Naive thymus-derived CD4-positive, alpha-beta T cell (primary cell): ENCODE measurements around the gene PPT2. TPM values are rescaled to one million over a fixed set of nuclear protein-coding genes. Genes with fewer than 3 reads are reported as not detected.

Source experiments
- ATAC-seq: fragments of 150-1000 bp; cut with Tn5 transposase; 2 replicates; pipeline ENCODE4 v1.10.0; 2021; ENCODE audit warnings: mild to moderate bottlenecking, moderate library complexity
- CTCF ChIA-PET: fragments of 350-600 bp; sonication (Branson Sonifier 250); formaldehyde crosslinking; loops from one replicate; lab custom pipeline; 2021; ENCODE audit warnings: antibody characterized with exemption; lab: Charles Lee
- POLR2A ChIA-PET: fragments of 350-600 bp; sonication (Branson Sonifier 250); formaldehyde crosslinking; loops from one replicate; lab custom pipeline; 2021; ENCODE audit warnings: antibody characterized with exemption, inconsistent platforms; lab: Charles Lee
- DNase-seq, 9 donors: peaks; one replicate each; pipeline versions ENCODE4 v3.0.0 to v3.0.0-alpha.2; 2020 to 2022; ENCODE audit warnings: mixed read lengths in 1 of 9
- H3K27ac ChIP-seq: one replicate; pipeline ENCODE4 v1.7.0; 2013; ENCODE audit warnings: mild to moderate bottlenecking, low read depth, low read length, moderate library complexity
- H3K27me3 ChIP-seq, 2 donors: one replicate each; pipeline ENCODE4 v1.7.0; 2013; ENCODE audit warnings: low read length in 2 of 2, mild to moderate bottlenecking in 2 of 2, moderate library complexity in 2 of 2; ENCODE audit not compliant: control insufficient read depth in 2 of 2, insufficient read depth in 2 of 2
- H3K36me3 ChIP-seq, 3 experiments: 1 replicate in 2 of 3; 2 replicates in 1 of 3; pipeline ENCODE4 v1.7.0; 2013; ENCODE audit warnings: low read length in 3 of 3, mild to moderate bottlenecking in 3 of 3, moderate library complexity in 1 of 3; ENCODE audit not compliant: insufficient read depth in 3 of 3, control insufficient read depth in 2 of 3
- H3K4me1 ChIP-seq, 2 donors: one replicate each; pipeline ENCODE4 v1.7.0; 2013; ENCODE audit warnings: low read length in 2 of 2, mild to moderate bottlenecking in 2 of 2, moderate library complexity in 1 of 2; ENCODE audit not compliant: control insufficient read depth in 2 of 2, insufficient read depth in 2 of 2
- H3K4me3 ChIP-seq: 2 replicates; pipeline ENCODE4 v1.7.0; 2013; ENCODE audit warnings: mild to moderate bottlenecking, low read length
- H3K9me3 ChIP-seq, 3 experiments: 1 replicate in 2 of 3; 2 replicates in 1 of 3; pipeline ENCODE4 v1.7.0; 2013; ENCODE audit warnings: low read length in 3 of 3; ENCODE audit not compliant: control insufficient read depth in 2 of 3
- H3K27ac Mint-ChIP-seq, 9 donors: one replicate each; pipeline ENCODE4 v1.8.0; 2020 to 2022; ENCODE audit warnings: mixed read lengths in 9 of 9, mild to moderate bottlenecking in 8 of 9, moderate library complexity in 5 of 9, inconsistent platforms in 2 of 9
- H3K27me3 Mint-ChIP-seq, 5 donors: one replicate each; pipeline ENCODE4 v1.8.0; 2021 to 2022; ENCODE audit warnings: mixed read lengths in 5 of 5, mild to moderate bottlenecking in 1 of 5
- H3K36me3 Mint-ChIP-seq, 5 donors: one replicate each; pipeline ENCODE4 v1.8.0; 2020 to 2022; ENCODE audit warnings: mixed read lengths in 5 of 5, mild to moderate bottlenecking in 3 of 5, inconsistent platforms in 1 of 5
- H3K4me1 Mint-ChIP-seq, 7 donors: one replicate each; pipeline ENCODE4 v1.8.0; 2020 to 2022; ENCODE audit warnings: mixed read lengths in 7 of 7, mild to moderate bottlenecking in 3 of 7, inconsistent platforms in 1 of 7
- H3K4me3 Mint-ChIP-seq, 10 donors: one replicate each; pipeline ENCODE4 v1.8.0; 2020 to 2022; ENCODE audit warnings: mild to moderate bottlenecking in 10 of 10, mixed read lengths in 10 of 10, moderate library complexity in 6 of 10, inconsistent platforms in 2 of 10
- H3K9me3 Mint-ChIP-seq, 11 donors: one replicate each; pipeline ENCODE4 v1.8.0; 2020 to 2022; ENCODE audit warnings: mixed read lengths in 11 of 11, mild to moderate bottlenecking in 4 of 11, inconsistent platforms in 1 of 11, moderate library complexity in 1 of 11
- intact Hi-C, 2 donors: fragments of 100-400 bp; cut with micrococcal nuclease; formaldehyde crosslinking; loops; one replicate each; pipeline ENCODE4 v1.15.1; 2023
- polyA plus RNA-seq, 2 donors: library from polyadenylated mRNA; unstranded; fragments of 300-500 nt; fragmentation: Illumina TruSeq; gene quantifications; one replicate each; pipeline ENCODE4 v1.2.3, GENCODE V29; 2021
- total RNA-seq, 6 experiments: library from RNA in 5 of 6; stranded (reverse) in 5 of 6; gene quantifications; 1 replicate in 5 of 6; 2 replicates in 1 of 6; pipeline ENCODE4 v1.2.3 and lab custom pipeline; 2021 to 2026

PPT2 gene, protein sequence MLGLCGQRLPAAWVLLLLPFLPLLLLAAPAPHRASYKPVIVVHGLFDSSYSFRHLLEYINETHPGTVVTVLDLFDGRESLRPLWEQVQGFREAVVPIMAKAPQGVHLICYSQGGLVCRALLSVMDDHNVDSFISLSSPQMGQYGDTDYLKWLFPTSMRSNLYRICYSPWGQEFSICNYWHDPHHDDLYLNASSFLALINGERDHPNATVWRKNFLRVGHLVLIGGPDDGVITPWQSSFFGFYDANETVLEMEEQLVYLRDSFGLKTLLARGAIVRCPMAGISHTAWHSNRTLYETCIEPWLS
- 10 to 100 TPM; 11.8 to 21.9 (median 15.8) TPM for total RNA-seq
- polyA plus RNA-seq = 10 to 100 TPM; 14.3 to 15.7 TPM
- 7.4 reads per million, percentile 30 among the genes with 10 or more reads in this experiment for total RNA-seq (lab: John Stamatoyannopoulos, UW)

DNA sequence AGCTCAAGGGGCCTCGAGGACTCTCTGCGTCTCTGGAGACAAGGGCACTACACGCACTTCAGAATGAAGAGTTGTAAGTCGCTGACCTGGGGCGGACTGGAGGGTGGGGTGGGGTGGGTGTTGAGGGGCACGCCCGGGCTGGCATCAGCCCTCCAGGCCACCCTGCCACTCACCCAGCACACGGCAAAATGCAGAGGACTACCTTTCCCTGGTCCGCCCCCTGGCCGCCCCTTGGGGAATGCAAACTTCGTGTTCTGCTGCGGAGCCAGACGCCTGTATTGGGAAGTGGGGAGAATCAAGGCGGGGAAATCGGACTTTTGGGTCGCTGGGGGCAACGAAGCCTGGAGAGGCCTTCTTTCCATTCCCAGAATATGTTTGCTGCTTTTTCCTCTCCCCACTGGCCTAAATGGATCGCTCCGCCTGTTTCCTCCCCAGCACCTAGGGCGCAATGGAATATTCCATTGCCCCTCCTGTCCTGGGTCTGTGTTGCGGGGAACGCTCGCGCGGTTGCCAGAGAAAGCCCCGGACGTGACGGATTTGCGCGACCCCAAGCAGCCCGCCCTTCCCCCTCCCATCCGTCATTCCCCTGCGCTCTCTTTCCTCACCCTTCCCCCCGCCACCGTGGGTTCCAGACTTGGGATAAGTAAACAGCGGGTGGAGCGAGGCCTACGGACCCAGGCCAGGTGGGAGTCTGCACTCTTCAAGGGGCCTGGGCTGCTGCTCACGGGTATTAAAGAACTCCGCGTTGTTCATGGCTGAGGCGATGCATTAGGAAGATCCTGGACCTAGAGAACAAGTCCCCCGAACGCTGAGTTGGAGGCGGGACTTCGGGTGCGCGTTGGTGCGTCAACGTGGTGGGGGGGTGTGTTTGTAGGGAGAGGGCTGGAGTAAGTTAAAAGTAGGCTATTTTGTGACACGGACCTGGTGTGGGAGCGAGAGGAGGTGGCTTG is at the start of gene PPT2:
PPT2 (plus strand) TSS at position 578 of the 950 bp plus-strand sequence. CDS start 454 bp downstream, outside the sequence.
- Histone ChIP-seq H3K4me1 (peaks cover 10 to 35% of the 10 kb centered on the region in 2 donors), H3K27ac (peak within 1 kb of the TSS; percentile 82), H3K36me3 (peaks cover 0 to 15% (median 0%) of the 10 kb centered on the region in 3 experiments), H3K27me3 (no peaks in the 10 kb centered on the region), H3K4me3 (peak within 1 kb of the TSS; percentile 68), H3K9me3 (no peaks in the 10 kb centered on the region)
- peaks cover 0 to 2% (median 0%) of the 10 kb centered on the region in 11 donors for H3K9me3 Mint-ChIP-seq
- ChIA-PET POLR2A (interaction anchor here (0.6 to 1.6 kb wide), 7 partner anchors 22 to 690 kb away, joined by 3 to 9 read pairs (median 3); partner anchors contain the start of genes ATF6B, GPSM3 and PSMB8), CTCF (interaction anchor here (0.7 to 1.3 kb wide), 6 partner anchors 11 to 674 kb away, joined by 3 to 15 read pairs (median 5); partner anchors contain the start of gene EGFL8)
- H3K27ac Mint-ChIP-seq = peak within 1 kb of the TSS; percentile 87 to 98 (median 92)
- intact Hi-C loops = loop anchor here (1.0 to 2.0 kb wide), 7 partner anchors 22 to 67 kb away; partner anchors contain the start of genes AGPAT1 (in 2 of the 2), FKBPL (in 2 of the 2) and PBX2 (in 1 of the 2)
- peaks cover 0 to 34% (median 12%) of the 10 kb centered on the region in 5 donors for H3K27me3 Mint-ChIP-seq
- ATAC-seq (peak; percentile 82), DNase-seq (peak; percentile 34 to 85 (median 72))
- peak within 1 kb of the TSS; percentile 87 to 100 (median 98) for H3K4me3 Mint-ChIP-seq
- H3K4me1 Mint-ChIP-seq = peaks cover 42 to 74% (median 65%) of the 10 kb centered on the region in 7 donors
- peaks cover 1 to 18% (median 9%) of the 10 kb centered on the region in 5 donors for H3K36me3 Mint-ChIP-seq

DNA sequence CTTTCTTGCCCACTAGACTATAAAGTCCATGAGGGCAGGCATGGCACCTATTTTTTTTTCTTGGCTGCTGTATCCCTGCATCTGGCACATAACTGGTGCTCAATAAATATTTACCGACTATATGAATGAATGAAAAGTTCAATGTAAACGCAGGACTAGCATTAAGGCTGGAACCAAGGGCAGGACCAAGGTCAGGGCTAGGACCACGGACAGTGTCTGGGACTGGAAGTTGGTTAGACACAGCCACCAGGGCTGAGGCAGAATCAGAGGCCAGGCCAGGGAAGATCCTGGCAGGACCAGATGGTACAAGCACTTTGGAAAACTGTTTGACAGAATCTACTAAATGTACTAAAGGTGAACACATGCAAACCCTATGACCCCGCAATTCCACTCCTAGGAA is 48.5 kb upstream of the PPT2 start:
- Histone ChIP-seq H3K4me1 (peaks cover 0 to 9% of the 10 kb centered on the region in 2 donors), H3K27ac (no peak overlapping the region), H3K9me3 (no peaks in the 10 kb centered on the region), H3K4me3 (no peak overlapping the region), H3K36me3 (no peaks in the 10 kb centered on the region), H3K27me3 (no peaks in the 10 kb centered on the region)
- ATAC-seq (no peak), DNase-seq (no peak)
- Mint-ChIP-seq H3K36me3 (no peaks in the 10 kb centered on the region), H3K27ac (no peak overlapping the region), H3K4me1 (peaks cover 2 to 35% (median 25%) of the 10 kb centered on the region in 7 donors), H3K9me3 (no peaks in the 10 kb centered on the region), H3K27me3 (peaks cover 0 to 43% (median 6%) of the 10 kb centered on the region in 5 donors), H3K4me3 (no peak overlapping the region)
- intact Hi-C loops = no loop called here
- POLR2A ChIA-PET = no interaction called here
- CTCF ChIA-PET = no interaction called here

DNA sequence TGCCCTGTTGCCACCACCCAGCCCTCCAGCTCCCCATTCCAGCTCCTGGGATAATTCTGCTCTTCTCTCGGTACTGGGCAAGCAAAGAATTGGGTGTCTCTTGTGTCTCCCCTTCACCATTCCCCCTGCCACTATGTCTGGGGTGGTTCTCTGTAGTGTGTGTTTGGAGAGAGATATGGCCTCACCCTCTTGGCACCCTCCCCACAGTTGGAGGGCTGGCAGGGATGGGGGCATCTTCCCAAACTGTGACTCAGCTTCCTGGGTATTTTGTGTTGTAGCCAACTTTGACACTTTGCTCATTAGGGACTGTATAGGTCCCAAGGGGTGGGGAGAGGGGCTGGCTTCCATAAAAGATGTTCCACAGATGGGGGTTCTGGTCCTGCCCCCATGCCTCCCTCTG is 46.5 kb upstream of the PPT2 start:
- Histone ChIP-seq H3K27ac (no peak overlapping the region), H3K4me3 (no peak overlapping the region), H3K4me1 (peaks cover 0 to 9% of the 10 kb centered on the region in 2 donors), H3K36me3 (no peaks in the 10 kb centered on the region), H3K27me3 (no peaks in the 10 kb centered on the region), H3K9me3 (no peaks in the 10 kb centered on the region)
- Mint-ChIP-seq H3K4me1 (peaks cover 2 to 35% (median 25%) of the 10 kb centered on the region in 7 donors), H3K27ac (peak overlapping the region in 2 of 9 donors; percentile 63 to 67), H3K27me3 (peaks cover 0 to 39% (median 6%) of the 10 kb centered on the region in 5 donors), H3K9me3 (peaks cover 0 to 1% (median 0%) of the 10 kb centered on the region in 11 donors), H3K36me3 (peaks cover 0 to 1% (median 0%) of the 10 kb centered on the region in 5 donors), H3K4me3 (peak overlapping the region in 5 of 10 donors; percentile 24 to 74 (median 60))
- POLR2A ChIA-PET = no interaction called here
- ATAC-seq (no peak), DNase-seq (no peak)
- intact Hi-C loops = no loop called here
- CTCF ChIA-PET = no interaction called here

DNA sequence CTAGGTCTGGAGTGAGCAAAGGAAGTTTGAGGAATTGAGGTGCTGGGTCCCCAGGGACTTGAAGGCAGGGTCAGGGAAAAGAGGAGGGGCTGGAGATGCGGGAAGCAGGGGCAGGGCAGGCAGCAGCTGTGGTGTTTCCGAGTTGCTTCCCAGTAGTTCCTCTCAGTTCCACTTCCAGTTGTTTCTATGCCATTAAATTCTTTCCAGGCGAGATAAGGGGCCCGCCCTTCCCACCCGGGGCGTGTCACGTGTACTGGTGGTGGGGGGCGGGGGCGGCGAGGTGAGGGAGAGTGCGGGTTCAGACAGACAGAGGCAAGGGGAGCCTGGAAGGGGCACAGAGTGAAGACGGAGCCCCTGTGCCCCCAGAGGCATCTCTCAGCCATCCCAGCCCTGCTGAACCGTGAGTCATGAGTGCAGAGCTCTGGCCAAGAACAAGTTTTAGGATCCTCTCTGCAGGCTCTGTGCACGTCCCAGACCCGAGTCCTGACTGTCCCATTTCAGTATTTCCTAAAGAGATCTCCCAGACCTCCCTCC is 45.8 kb upstream of the PPT2 start:
- ATAC-seq = peak; percentile 20
- Histone ChIP-seq H3K9me3 (no peaks in the 10 kb centered on the region), H3K27me3 (no peaks in the 10 kb centered on the region), H3K36me3 (no peaks in the 10 kb centered on the region), H3K4me3 (no peak overlapping the region), H3K27ac (no peak overlapping the region), H3K4me1 (peaks cover 0 to 9% of the 10 kb centered on the region in 2 donors)
- peak overlapping the region in 5 of 9 donors; percentile 32 to 91 (median 63) for H3K27ac Mint-ChIP-seq
- intact Hi-C loops = no loop called here
- H3K27me3 Mint-ChIP-seq = peaks cover 0 to 39% (median 6%) of the 10 kb centered on the region in 5 donors
- H3K9me3 Mint-ChIP-seq = peaks cover 0 to 1% (median 0%) of the 10 kb centered on the region in 11 donors
- POLR2A ChIA-PET = no interaction called here
- H3K36me3 Mint-ChIP-seq = peaks cover 0 to 3% (median 0%) of the 10 kb centered on the region in 5 donors
- CTCF ChIA-PET = no interaction called here
- peaks cover 2 to 35% (median 28%) of the 10 kb centered on the region in 7 donors for H3K4me1 Mint-ChIP-seq
- DNase-seq = no peak
- H3K4me3 Mint-ChIP-seq = peak overlapping the region in 5 of 10 donors; percentile 24 to 74 (median 69)

DNA sequence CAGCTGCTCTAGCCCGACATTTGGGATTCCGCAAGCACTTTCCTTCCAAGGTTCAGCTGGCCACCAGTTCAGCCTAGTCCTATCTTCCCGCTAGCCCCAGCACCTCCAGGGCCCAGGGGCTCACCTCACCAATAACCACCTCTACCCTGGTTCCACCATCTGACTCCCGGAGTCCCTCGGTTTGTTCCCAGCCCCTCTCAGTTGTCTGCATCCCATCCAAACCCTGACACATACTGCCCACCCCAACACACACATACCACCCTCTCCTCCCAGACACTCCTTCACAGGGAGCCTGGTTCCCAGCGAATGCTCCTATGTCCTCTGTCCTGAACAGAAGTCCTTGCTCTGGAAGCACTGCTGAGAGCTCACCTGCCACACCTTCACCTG is 45.2 kb upstream of the PPT2 start:
- no peak overlapping the region for H3K4me3 ChIP-seq
- ChIA-PET POLR2A (interaction anchor here (1.6 kb wide), 1 partner anchor 69 kb away, joined by 3 read pairs; no protein-coding TSS in a partner anchor), CTCF (no interaction called here)
- no peaks in the 10 kb centered on the region for H3K9me3 ChIP-seq
- Mint-ChIP-seq H3K4me3 (peak overlapping the region in 6 of 10 donors; percentile 4 to 62 (median 38)), H3K27me3 (peaks cover 0 to 35% (median 6%) of the 10 kb centered on the region in 5 donors), H3K27ac (peak overlapping the region in 6 of 9 donors; percentile 9 to 74 (median 44)), H3K4me1 (peaks cover 2 to 35% (median 30%) of the 10 kb centered on the region in 7 donors), H3K9me3 (peaks cover 0 to 1% (median 0%) of the 10 kb centered on the region in 11 donors), H3K36me3 (peaks cover 0 to 6% (median 0%) of the 10 kb centered on the region in 5 donors)
- intact Hi-C loops = no loop called here
- no peak overlapping the region for H3K27ac ChIP-seq
- H3K27me3 ChIP-seq = no peaks in the 10 kb centered on the region
- ATAC-seq = no peak
- no peaks in the 10 kb centered on the region for H3K36me3 ChIP-seq
- no peak for DNase-seq
- peaks cover 0 to 9% of the 10 kb centered on the region in 2 donors for H3K4me1 ChIP-seq
